ENCODE measurements around the gene XRN2.

- no peak for TF ChIP-seq CTCF (IDR thresholded peaks at IDR 0.05)
- no peak for TF ChIP-seq EP300 (IDR thresholded peaks at IDR 0.05)
- TF ChIP-seq POLR2AphosphoS5 (IDR thresholded peaks at IDR 0.05), result no peak
- TF ChIP-seq POLR2A (IDR thresholded peaks at IDR 0.05), result no peak
Observed at GRCh38 chr20:21322083-21322710, 19.1 kb downstream of the XRN2 start.

Data from stomach (tissue), 4 donors.